ENCODE data around the gene BCL2L2. TPM values are rescaled to one million over a fixed set of nuclear protein-coding genes. Genes with fewer than 3 reads are reported as not detected.

Gene BCL2L2
- total RNA-seq, 2 donors from 2014 or later = 34.7 to 40.2 TPM

DNA sequence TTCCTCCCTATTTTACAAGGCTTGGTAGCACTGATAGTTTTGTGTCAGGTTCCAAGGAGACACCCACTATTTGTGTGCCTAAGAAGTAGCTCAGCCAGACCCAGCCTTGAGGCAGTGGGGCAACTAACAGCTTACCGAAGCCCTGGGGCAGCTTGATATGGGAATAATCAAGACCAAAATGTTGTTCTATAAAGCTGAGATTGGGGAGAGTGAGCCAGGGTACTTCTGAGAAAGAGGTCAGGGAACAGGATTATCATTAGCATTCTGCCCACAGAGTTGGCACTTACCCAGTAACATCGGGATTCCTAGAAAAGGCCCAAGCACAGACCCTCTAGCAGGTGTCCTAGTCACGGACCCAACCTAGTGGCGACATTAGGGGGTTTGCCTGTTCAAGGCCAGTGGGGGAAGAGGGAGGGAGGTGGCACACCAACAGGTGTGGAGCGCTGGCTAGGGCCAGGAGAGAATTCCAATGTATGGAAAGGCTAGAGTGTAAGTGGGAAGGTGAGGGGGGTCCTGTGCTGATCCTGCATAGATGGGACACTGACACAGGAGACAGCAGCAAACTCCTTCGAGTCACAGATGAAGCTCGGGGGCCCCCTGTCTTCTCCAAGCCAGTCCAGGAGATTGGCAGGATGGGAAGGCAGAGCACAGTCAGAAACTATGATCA, 8.9 kb upstream of the BCL2L2 start:
- intact Hi-C loops (cut with DNase I, micrococcal nuclease) = no loop called here
- no peak for ATAC-seq
- no peak for DNase-seq

DNA sequence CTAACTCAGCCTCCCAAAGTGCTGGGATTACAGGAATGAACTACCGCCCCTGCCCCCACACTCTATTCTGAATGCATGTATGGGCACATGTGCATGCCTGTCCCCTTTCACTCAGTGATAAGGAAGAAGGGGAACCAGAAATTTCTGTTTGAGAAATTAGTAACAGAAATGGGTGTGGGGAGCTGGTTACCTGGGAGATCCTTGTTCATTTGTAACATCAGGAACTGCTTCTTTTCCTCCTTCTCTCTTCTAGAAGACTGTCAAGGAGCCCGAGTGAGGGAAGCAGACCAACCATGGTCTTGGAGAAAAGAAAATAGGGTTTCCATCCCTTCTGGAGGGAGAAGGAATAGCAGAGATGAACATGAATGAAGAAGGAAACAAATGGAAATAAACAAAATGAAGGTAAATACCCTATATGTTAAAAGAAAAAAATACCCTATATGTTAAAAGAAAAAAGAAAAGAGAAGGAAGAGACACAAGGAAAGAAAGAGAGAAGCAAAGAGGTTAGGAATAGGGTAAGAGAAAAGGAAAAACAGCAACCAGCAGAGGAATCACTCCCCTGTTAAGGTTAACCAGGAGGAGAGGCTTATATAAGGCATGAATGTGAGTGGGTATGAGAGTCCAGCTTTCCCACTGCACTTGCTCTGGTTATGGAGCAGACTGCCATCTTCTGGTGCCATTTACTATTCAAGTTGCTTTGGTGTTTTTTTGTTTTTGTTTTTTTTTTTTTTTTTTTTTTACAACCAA, 7.2 kb upstream of the BCL2L2 start:
- intact Hi-C loops (cut with DNase I, micrococcal nuclease) = no loop called here
- no peak for DNase-seq
- ATAC-seq = no peak

DNA sequence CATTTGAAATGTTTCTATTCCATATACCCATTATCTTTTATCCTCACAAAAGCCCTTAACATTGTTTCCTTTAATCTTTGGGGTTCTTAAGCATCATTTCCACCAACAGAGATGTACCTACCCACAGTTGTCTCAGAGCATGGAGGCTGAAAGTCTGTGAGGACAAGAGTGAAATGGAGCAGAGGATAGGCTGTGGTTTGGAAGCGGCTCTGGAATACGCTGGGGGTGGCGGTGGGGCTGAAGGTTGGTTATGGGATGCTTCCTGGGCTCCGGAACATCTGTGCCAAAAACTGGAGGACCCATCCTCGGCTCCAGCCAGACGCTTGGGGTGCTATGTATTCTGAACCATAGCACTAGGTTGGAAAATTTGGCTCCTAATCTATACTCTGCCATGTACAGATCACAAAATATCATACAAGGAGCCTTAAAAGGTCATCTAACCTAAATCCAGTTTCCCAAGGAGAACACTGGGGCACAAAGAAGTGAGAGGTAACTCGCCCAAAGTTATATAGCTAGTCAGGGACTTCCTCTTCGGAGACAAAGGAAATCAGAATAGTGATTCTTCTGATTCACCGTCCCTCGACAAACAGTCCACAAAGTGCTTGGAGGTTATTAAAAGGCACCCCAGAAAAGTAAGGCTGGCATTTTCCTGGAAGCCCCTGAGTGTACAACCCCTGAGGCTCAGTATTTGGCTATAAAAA, 6.5 kb upstream of the BCL2L2 start:
- no peak for ATAC-seq
- intact Hi-C loops (cut with DNase I, micrococcal nuclease) = no loop called here
- DNase-seq = peak in 1 of 2 donors; percentile 25

DNA sequence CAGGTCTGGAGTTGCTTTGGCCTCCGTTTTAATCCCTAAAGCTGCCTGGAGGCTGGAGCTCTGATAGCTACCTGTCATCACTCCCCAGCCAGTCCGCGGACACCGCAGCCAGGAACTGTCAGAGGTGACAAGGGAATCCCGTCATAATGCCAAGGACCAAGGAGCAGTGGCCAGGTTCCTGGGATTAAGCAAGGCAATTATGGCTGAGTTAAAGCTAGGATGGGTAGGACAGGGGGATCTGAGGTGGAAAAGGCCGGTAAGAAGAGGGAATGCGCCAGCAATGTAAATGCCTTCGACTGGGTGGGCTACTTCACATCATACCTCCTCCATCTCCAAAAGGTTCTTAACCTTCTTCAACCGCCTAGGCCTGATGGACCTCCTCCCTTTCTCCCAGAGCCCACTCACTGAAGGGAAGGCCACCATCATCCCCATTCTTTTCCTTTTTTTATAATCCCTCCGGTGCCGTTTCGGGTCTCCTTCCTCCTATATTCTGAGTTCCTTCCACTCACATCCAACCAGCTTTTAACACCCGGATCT, 5.9 kb upstream of the BCL2L2 start:
- ATAC-seq (peak; percentile 18), DNase-seq (peak; percentile 54 to 58)
- intact Hi-C loops (cut with DNase I, micrococcal nuclease) = no loop called here

DNA sequence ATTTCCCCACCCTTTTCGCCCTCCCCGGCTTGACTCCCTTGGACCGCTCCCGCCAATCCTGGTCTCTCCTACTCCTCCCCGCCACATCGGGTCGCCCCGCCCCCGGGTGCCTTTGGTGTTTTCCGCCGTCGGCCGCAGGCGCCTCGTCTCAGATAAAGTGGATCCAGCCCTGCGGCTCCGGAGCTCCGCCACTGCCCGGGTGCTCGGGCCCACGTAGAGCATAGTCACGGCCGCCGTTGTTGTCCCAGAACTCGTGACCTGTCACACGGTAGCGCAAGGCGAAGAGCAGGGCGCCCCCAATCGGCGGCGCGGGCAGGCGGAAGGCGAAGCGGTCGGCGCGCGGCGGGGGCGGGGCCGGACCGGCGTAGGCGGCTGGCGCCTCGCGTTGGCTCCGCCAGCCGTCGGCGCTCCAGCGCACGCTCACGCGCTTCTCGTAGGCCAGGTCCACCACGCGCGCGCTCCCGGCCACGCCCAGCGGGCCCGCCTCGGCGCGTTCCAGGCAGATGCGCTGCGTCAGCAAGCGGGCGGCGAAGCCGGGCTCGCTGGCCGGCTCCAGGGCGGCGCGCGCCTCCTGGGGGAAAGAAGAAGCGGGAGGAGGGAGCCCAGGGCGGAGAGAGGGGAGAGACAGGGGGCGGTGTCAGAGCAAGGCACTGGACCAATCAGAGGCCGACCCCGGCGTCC, 5.2 kb upstream of the BCL2L2 start:
- intact Hi-C loops (cut with DNase I, micrococcal nuclease) = no loop called here

DNA sequence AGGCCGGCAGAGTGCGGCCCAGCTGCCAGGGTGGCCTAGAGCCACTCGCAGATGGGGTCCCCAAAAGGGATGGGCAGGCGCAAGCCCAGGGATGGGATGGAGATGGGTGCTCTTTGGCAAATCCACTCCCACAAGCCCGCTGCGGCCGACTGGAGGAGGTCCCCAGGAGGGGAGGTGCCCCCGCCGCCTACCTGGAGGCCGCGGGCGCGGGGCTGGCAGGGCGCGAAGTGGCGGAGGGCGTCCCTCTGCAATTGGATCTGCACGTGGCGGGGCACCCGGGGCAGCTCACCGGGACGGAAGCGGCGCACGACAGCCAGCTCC, 4.7 kb upstream of the BCL2L2 start:
- no peak for DNase-seq
- ATAC-seq = peak; percentile 13
- intact Hi-C loops (cut with DNase I, micrococcal nuclease) = no loop called here

More for the DNA sequence above, 5.2 kb upstream of the BCL2L2 start:
- peak; percentile 98 for DNase-seq
- ATAC-seq = peak; percentile 74

DNA sequence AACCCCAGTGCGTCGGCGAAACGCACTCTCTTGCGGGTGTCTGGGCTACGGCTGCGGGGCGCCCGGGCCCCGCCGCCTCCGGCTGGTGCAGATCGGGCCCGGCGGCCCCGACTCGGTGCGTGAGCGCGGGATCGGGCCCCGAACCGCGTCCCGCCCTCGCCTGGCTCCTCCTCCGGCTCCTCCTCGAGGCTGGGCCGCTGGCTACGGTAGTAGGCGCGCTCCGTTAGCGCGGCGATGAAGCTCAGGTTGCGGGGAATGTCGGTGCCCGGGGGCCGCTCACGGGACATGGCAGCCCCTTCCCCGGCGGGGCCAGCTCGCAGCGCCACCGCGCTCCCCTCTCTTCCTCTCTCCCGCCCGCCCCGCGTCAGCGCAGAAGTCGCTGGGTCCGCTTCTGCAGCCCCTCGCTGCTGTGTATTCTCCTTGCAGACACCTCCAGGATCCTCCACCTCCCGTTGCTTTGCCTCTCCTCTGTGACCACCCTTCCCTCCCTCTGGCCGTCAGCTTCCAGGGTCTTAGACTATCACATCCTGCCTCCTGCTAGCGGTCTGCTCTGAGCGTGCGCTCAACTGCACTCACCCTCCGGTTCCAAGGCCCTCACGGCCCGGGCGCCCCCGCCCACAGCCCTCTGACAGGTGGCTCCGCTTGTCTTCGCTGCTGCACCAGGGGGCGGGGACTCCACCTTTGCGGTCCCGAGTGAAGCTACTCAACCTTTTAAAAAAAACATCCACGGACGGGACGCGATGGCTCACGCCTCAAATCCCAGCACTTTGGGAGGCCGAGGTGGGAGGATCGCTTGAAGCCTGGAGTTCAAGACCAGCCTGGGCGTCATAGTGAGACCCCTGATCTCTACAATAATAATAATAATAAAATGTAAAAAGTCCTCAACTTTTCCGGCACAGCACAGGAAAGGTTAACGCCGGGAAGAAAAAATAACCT, 4.1 kb upstream of the BCL2L2 start, which contains the start of gene PPP1R3E:
TSS of gene PPP1R3E (minus strand) at position 570 of the 936 bp plus-strand sequence. CDS start at position 287, 283 bp downstream.
- intact Hi-C loops (cut with DNase I, micrococcal nuclease) = no loop called here
- DNase-seq (peak; percentile 86 to 87), ATAC-seq (peak; percentile 44)

DNA sequence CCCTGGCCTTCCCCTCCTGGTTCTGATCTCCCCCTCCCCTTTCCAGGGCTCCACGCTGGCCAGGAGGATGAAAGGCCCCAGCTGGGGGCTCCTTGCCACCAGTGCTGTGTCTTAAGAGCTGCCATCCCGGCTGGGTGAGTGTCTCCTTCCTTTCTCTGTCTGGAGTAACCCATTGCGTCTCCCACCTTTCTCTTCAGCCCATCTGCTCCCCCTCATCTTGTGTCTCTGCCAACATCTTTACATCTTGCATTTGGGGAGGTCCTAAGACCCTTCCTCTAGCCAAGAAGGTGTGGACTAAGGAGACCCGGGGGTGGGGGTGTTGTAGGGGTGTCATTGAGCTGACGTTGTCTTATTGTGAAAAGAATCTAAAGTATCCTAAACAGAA, 505 bp downstream of the BCL2L2 start:
- DNase-seq (no peak), ATAC-seq (peak; percentile 3)
- intact Hi-C loops (cut with DNase I, micrococcal nuclease) = no loop called here

DNA sequence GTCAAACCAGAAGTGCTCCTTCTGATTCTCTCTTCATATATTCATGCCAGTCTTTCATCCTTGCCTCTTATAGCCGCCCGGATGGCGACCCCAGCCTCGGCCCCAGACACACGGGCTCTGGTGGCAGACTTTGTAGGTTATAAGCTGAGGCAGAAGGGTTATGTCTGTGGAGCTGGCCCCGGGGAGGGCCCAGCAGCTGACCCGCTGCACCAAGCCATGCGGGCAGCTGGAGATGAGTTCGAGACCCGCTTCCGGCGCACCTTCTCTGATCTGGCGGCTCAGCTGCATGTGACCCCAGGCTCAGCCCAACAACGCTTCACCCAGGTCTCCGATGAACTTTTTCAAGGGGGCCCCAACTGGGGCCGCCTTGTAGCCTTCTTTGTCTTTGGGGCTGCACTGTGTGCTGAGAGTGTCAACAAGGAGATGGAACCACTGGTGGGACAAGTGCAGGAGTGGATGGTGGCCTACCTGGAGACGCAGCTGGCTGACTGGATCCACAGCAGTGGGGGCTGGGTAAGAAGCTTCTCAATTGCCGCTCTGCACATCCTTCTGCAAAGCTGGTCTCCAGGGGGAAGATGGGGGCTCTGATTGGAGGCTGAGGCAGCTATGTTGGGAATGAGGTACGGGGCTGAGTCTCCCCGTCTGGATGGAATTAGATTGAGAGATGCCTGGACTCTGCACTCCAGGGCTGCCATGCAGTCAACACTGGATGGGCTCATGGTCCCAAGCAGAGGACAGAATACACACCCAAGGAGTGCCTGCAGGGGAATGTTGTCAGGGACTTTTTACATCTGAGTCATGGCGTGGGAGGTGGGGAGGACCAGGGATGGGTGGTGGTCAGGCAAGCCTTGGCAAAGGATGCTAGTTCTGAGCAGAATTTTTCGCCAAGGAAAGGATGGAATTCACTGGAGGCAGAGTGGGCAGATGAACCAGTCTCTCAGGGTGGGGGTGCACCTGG, 1.3 kb downstream of the BCL2L2 start:
- intact Hi-C loops (cut with DNase I, micrococcal nuclease) = no loop called here
- no peak for ATAC-seq
- no peak for DNase-seq

DNA sequence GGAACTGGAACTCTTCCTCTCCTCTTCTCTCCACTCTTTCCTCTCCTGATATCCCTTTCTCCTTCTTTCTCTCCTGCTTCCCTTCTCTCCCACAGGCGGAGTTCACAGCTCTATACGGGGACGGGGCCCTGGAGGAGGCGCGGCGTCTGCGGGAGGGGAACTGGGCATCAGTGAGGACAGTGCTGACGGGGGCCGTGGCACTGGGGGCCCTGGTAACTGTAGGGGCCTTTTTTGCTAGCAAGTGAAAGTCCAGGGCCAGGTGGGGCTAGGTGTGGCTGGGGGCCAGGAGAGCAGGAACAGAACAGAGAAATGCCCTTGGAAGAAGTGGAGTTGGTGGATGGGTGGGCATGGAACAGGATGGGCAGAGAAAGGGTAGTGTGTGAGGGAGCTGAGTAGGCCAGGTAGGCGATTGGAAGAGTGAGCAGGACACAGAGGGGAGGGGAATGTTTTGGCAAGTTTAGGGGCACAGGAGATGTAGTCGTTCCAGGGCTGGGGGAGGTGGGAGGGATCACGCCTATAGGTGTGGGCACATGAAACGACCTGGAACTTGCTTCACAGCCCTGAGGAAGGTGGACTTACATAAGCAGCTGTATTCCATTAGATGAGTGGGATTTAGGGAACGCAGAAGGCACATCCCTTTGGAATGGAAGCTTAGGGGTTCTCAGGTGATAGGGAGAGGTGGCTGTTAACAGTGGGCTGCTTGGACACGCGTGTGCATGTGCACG, 2.2 kb downstream of the BCL2L2 start:
- DNase-seq (no peak), ATAC-seq (no peak)
- intact Hi-C loops (cut with DNase I, micrococcal nuclease) = no loop called here

DNA sequence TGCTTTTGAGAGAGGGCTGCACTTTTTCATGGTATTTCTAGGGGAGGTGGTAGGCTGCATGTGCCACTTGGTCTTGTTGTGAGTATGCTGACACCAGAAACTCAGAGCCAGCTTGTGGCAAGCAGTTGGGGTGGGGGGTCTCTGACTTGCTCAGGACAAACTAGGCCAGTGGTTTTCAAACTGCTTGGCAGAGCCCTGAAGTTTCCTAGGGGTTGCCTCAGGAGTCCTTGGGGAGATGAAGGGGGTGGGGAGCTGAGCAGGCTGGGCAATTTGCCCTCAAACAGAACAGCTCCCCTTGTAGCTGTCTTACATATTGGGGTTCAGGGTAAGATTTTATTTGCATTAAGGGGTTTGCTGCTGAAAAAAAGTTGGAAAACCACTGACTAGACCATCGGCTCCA, 3.9 kb downstream of the BCL2L2 start:
- intact Hi-C loops (cut with DNase I, micrococcal nuclease) = no loop called here
- ATAC-seq (no peak), DNase-seq (no peak)

DNA sequence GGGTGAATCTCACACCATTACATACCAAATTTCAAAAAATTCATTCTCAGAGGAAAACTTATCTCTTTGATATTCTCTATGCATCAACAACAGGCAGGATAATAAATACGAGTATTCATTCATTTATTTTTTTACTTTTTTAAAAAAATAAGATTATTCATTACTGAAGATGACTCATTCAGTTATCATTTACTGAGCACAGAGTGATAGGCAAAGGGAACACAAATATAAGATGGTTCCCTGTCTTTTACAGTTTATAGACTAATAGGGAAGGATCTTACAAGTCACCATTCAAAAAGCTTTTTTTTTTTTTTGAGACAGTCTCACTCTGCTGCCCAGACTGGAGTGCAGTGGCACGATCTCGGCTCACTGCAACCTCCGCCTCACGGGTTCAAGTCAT, 9.7 kb downstream of the BCL2L2 start:
- intact Hi-C loops (cut with DNase I, micrococcal nuclease) = no loop called here
- ATAC-seq (no peak), DNase-seq (no peak)

DNA sequence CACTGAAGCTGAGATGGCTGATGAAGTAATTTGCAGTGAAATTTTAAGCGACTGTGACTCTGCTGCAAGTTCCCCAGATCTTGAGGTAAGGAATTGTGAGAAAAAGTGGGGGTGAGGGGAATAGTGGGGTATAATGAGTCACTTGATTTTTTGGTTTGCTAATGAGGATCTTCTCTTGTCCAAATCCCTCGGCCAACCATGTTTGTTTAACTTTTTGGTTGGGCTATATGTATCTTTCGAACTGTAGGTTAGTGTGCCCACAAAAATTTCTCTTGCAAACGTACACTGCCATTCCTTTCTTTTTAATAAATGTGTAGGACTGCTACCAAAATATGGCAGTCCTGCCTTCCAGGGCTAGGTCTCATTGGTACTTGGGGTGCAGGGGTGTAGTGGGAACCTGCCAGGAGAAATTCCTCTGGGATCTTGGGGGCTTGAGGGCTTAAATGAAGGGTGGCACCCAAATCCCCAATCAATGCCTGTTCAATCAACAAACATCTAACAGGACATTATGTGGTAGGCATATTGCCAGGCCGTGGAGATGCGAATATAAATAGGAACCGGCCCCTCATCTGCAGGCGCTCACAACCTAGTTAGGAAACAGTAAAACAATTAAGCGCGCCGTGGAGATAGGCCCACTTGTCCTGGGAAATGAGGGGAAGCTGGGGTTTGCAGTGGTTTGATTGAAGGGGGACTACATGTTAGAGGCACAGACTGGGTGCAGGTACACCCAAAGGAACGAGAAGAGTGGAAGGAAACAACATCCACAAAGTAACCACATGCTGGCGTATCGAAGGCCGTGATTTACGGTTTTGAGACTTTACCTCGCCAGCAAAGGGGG, 13.3 kb downstream of the BCL2L2 start:
- ATAC-seq = no peak
- no peak for DNase-seq
- intact Hi-C loops (cut with DNase I, micrococcal nuclease) = loop anchor here in 1 of 2 donors (10.0 kb wide), 1 partner anchor 145 kb away; the partner anchor contains the start of gene NGDN

DNA sequence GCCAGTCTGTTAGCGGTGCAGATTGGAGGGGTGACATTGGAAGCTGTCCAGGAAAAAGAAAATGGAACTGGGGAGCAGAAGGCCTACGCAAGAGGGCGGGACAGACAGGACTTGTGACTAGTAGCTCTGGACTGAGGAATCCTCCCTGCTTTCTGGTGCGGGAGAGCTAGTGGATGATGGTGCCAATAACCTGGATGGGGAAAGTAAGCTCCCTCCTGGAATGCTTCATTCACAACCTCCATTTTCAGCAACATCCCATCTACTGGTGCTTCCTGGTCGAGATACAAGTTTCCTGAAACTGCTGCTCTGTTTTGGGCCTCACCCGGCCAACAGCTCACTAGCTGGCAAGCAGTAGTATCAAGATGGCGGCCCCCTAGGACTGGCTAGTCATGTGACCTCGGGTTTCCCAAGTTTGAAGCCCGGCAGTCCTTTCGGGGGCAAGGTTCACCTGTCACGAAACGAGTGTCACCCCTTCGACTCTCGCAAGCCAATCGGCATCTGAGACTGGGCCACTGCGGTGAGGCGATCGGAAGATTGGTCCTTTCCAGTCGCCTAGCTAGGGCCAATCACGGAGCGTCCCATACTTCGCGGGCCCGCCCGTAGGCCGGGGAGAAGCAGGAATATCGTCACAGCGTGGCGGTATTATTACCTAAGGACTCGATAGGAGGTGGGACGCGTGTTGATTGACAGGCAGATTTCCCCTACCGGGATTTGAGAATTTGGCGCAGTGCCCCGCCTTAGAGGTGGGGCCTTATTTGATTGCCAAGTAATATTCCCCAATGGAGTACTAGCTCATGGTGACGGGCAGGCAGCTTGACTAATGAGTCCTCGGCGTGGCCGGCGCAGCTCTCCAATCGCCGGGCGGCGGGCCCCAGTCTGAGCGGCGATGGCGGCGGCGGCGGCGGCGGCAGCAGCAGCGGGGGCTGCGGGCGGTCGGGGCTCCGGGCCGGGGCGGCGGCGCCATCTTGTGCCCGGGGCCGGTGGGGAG, 14.2 kb downstream of the BCL2L2 start, which contains the start of gene PABPN1:
TSS of gene PABPN1 (plus strand) at position 874 of the 988 bp plus-strand sequence. CDS start at position 887, 13 bp downstream.
- intact Hi-C loops (cut with DNase I, micrococcal nuclease) = loop anchor here in 1 of 2 donors (10.0 kb wide), 1 partner anchor 144 kb away; the partner anchor contains the start of gene NGDN
- ATAC-seq (peak; percentile 85), DNase-seq (peak; percentile 99)
